Kidney epithelial cell (primary cell): Measurements from ENCODE around the gene ATG101. TPM values are rescaled to one million over a fixed set of nuclear protein-coding genes. Genes with fewer than 3 reads are reported as not detected.

Experiments used
- DNase-seq: peaks from one replicate; pipeline ENCODE4 v3.0.0-alpha.2; 2010; ENCODE audit warnings: low read depth
- H3K27me3 ChIP-seq: 2 replicates; pipeline ENCODE4 v1.6.0; 2011; ENCODE audit warnings: low read length; ENCODE audit not compliant: control insufficient read depth, insufficient read depth
- H3K36me3 ChIP-seq: 2 replicates; pipeline ENCODE4 v1.5.1; 2011; ENCODE audit warnings: low read length; ENCODE audit not compliant: control insufficient read depth, insufficient read depth
- H3K4me3 ChIP-seq: 2 replicates; pipeline ENCODE4 v1.5.1; 2011; ENCODE audit warnings: low read depth, mild to moderate bottlenecking, control low read depth, low read length
- total RNA-seq: library from RNA; depleted of rRNA; stranded (reverse); fragments of >200 nt; gene quantifications from 2 replicates; pipeline ENCODE4 v1.2.3, GENCODE V29; 2015
- TF ChIP-seq, protein P1 (sequence below): IDR thresholded peaks from 2 replicates; pipeline ENCODE4 v1.5.1; 2011; ENCODE audit warnings: mild to moderate bottlenecking, moderate library complexity, low read length, control low read depth, inconsistent platforms; ENCODE audit not compliant: insufficient read depth, poor library complexity, severe bottlenecking

The ATG101 gene
- total RNA-seq, 1 donor from 2014 or later: 83.1 TPM

DNA sequence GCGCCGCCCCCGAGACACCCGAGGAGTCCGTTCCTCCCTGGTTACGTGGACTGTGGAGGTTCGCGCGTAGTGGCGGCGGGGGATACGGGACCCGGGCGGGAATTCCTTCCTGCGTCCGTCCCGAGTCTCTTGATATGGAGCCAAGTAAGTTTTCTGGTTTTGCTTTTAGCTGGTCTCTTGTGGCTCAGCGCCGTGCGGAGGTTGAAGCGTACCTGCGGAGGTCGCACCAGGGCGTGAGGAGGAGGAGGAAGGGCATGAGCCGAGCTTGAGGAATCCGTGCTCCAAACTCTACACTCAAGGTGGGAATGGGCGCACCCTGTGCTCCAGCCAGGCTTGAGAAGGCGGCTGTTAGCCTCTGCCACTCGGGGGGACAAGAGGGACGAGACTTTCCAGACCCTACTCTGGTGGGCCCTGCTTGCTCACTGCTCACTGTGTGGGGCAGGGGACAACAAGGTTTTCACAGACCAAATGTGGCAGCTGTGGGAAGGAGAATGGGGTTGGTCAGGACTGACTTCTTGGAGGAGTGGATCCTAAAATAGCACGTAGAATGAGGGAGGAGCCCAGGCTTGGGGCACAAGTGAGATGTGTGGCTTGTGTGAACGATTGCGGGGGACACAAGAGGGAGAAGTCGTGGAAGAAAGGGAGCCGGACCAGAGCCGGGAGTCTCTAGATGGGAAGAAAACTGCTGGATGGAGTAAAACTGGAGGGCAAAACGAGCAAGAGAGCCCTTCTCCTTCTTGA, 577 bp downstream of the ATG101 start:
- H3K36me3 ChIP-seq: no peaks in the 10 kb centered on the region
- TF ChIP-seq, protein P1, sequence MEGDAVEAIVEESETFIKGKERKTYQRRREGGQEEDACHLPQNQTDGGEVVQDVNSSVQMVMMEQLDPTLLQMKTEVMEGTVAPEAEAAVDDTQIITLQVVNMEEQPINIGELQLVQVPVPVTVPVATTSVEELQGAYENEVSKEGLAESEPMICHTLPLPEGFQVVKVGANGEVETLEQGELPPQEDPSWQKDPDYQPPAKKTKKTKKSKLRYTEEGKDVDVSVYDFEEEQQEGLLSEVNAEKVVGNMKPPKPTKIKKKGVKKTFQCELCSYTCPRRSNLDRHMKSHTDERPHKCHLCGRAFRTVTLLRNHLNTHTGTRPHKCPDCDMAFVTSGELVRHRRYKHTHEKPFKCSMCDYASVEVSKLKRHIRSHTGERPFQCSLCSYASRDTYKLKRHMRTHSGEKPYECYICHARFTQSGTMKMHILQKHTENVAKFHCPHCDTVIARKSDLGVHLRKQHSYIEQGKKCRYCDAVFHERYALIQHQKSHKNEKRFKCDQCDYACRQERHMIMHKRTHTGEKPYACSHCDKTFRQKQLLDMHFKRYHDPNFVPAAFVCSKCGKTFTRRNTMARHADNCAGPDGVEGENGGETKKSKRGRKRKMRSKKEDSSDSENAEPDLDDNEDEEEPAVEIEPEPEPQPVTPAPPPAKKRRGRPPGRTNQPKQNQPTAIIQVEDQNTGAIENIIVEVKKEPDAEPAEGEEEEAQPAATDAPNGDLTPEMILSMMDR: no peak
- DNase-seq: no peak
- peak overlapping the region; percentile 99 for H3K4me3 ChIP-seq
- H3K27me3 ChIP-seq: no peaks in the 10 kb centered on the region

DNA sequence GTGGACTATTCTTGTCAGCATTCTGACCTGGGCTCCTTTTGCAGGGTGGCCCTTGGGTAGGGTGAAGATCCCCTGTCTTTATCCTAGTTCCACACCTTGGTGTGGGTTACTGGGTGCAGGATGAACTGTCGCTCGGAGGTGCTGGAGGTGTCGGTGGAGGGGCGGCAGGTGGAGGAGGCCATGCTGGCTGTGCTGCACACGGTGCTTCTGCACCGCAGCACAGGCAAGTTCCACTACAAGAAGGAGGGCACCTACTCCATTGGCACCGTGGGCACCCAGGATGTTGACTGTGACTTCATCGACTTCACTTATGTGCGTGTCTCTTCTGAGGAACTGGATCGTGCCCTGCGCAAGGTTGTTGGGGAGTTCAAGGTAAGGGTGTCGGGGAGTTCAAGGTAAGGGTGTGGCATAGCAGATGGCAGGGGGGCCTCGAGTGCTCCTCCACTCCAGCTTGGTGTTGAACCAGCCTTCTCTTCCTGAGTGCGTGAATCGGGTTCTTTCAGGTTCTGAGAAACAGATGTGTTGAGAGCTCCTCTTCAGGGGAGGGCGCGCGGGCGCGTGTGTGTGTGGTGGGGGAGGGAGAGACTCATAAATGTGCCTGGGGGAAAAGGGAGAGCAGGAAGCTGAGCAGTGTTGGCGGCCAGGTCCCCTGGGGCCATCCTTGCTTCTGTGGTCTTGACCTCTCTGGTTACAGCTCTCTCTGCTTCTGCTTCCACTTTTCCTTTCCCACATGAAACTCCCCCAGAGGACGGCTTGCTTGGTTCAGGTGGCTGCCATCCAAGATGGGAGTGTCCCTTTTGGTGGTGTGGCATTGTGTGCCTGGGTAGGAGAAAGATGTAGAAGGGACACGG, 4.0 kb downstream of the ATG101 start:
- peaks cover 3% of the 10 kb centered on the region for H3K36me3 ChIP-seq
- no peak for DNase-seq

DNA sequence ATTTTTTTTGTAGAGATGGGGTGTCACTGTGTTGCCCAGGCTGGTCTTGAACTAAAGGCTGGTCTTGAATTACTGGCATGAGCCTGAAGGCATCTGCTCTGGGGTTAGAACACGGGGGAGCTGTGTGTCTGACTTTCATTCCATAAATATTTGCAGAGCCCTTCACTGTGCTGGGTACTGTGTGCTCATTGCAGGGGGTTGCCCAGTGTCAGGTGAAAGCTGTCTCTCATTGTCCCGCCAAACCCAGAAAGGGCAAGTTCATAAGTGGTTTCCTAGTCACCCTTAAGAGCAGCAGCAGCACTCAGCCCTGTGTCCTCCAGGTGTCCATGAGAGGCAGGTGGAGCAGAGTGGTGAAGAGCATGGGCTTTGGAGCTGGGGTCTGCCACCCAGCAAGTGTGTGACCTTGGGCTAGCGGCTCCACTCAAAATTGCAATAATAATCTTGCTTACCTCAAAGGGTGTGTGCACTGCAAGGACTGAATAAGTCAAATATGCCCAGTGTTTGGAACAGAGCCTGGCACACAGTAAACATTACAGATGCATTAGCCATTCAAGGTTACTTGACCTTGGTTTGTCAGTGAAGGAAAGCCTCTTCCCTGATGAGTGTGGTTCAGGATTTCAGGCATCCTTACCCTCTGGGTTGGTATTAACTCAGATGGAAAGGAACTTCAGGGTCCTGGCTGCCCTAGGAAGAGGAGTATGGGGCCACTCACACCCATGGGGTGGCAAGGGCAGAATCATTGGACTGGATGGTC, 5.4 kb downstream of the ATG101 start:
- H3K4me3 ChIP-seq: no peak overlapping the region
- TF ChIP-seq, protein P1: no peak
- H3K36me3 ChIP-seq: peaks cover 3% of the 10 kb centered on the region
- no peaks in the 10 kb centered on the region for H3K27me3 ChIP-seq
- no peak for DNase-seq

More for the DNA sequence above, 4.0 kb downstream of the ATG101 start:
- Histone ChIP-seq H3K4me3 (no peak overlapping the region), H3K27me3 (no peaks in the 10 kb centered on the region)
- TF ChIP-seq, protein P1: no peak

DNA sequence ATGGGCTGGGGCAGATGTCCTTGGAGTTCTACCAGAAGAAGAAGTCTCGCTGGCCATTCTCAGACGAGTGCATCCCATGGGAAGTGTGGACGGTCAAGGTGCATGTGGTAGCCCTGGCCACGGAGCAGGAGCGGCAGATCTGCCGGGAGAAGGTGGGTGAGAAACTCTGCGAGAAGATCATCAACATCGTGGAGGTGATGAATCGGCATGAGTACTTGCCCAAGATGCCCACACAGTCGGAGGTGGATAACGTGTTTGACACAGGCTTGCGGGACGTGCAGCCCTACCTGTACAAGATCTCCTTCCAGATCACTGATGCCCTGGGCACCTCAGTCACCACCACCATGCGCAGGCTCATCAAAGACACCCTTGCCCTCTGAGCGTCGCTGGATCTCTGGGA, 7.0 kb downstream of the ATG101 start:
- no peak for DNase-seq
- TF ChIP-seq, protein P1: no peak
- Histone ChIP-seq H3K36me3 (peaks cover 3% of the 10 kb centered on the region), H3K27me3 (no peaks in the 10 kb centered on the region), H3K4me3 (no peak overlapping the region)

DNA sequence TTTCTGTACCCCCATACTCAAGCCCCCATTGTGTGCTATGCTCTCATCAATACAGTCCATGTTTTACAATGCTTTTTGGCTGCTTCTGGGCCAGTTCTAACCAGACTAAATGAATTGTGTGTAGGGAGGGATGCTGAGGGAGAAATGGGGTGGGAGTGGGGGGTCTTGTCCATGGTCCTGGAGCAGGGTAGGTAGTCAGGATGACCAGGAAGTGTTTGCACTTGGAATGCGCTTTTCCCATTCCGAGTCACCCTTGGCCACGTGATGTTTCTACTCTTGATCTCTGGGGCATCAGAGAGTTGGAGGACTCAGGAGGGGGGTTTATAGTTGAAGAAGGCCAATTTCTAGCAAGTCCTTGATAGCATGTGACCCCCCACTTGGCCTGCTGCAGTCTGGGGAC, 8.5 kb downstream of the ATG101 start:
- TF ChIP-seq, protein P1: no peak
- Histone ChIP-seq H3K36me3 (peaks cover 3% of the 10 kb centered on the region), H3K4me3 (no peak overlapping the region), H3K27me3 (no peaks in the 10 kb centered on the region)
- no peak for DNase-seq
